ENCODE measurements around the gene CARS2. TPM values are rescaled to one million over a fixed set of nuclear protein-coding genes. Genes with fewer than 3 reads are reported as not detected.
A peak's percentile ranks its signal among the peaks of the same experiment; 100 is the strongest.

CARS2 gene
- total RNA-seq, 1 donor from 2014 or later = 51.6 TPM

DNA sequence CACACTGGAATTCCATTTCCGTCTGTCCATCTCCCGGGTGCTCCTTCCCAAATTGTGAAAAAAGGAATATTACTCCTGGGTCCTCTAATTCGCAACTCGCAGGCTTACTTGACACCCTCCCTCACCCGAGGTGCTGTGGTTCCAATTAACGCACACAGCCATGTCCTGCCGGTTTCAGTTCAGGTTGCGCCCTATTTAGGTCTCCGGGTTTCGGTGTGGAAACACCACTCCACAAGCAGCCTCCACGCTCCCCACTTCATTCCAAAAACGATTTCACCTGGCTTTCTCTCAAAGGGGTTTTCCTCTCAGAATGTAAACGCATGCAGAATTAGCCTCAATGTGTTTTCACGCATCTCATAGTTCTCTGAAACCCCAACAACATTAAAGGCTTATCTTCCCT, 52.6 kb downstream of the CARS2 start:
- no peak for DNase-seq (ENCODE audit: low read depth in 2 of 2)

DNA sequence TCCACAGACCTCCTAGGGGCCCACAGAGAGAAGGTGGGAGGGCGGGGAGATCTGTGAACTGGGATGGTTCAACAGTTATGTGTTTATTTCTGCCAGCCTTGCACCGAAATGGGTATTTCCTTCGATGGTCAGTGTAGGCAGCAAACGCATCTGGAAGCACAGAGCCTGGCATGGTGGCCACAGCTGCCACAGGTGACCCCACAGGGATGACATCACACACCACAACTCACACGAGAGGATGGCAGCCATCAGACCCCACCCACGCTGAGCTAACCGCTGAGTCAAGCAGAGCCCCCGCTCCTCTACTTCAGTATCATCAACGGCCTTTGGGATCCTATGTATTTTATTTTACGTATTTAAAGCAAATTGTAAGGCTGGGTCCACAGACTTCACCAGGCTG, 53.2 kb downstream of the CARS2 start:
- no peak for DNase-seq (ENCODE audit: low read depth in 2 of 2)

DNA sequence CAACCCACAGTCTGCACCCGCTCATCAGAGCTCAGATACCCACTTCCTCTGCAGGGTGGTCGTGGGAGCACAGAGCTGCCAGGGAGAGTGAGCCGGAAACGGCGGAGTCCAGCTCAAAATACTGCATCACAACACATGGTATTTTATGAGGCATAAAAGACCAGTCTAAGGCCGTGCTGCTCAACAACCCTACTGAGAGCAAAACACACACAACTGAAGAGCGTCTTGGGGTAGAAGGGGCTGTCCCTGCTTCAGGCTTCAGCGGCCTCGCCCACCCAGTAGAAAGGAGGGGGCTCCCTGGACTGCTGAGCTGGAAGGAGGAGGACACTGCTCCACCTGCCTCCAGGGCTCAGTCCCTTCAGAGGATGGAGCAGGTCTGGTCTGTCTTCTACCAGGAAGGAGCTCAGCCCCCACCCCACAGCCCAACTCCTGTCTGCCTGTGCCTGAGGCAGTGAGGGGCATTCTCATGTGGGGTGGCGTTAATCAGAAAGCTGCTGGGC, 53.6 kb downstream of the CARS2 start:
- DNase-seq (ENCODE audit: low read depth in 2 of 2) = no peak

DNA sequence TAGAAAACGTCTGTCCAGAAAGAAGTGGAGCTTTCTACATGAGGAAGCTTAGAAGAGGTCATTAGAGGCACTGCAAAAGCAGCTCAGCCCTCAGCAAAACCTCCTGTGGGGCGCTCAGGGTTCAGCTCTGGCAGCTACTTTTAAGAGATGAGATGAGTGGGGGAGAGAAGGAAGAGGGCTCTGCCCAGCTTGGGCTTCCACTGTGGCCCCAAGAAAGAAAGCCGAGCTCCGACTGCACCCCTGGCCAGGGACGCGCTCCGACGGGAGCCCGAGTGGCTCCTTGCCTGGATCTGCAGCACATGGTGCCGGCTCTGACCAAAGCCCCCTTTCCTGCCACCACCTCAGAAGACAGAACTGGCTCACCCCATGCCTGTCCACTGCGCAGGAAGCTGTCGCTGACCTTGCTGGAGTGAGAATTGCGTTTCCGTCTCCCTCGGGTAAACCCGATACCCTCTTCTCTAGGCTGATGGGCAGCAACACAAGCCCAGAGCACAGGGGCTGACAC, 54.1 kb downstream of the CARS2 start:
- DNase-seq (ENCODE audit: low read depth in 2 of 2) = no peak

DNA sequence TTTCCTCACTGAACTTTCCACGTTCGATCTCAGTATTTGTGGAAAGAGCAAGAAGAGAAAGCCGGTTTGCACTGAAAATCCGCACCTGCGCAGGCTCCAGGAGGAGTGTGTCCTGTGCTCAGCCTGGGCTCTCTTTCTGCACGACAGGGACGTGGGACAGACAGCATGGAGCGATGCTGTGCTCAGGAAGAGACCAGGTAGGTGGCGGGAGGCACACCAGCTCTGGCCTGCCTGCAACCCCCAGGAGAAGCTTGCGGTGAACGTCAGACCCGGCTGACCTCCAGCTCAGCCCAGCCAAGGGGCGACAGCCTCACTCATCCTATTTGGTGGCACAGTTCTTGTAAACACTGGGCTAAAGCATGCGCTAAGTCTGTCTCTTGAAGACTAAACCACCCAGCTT, 54.6 kb downstream of the CARS2 start:
- DNase-seq (ENCODE audit: low read depth in 2 of 2) = no peak

DNA sequence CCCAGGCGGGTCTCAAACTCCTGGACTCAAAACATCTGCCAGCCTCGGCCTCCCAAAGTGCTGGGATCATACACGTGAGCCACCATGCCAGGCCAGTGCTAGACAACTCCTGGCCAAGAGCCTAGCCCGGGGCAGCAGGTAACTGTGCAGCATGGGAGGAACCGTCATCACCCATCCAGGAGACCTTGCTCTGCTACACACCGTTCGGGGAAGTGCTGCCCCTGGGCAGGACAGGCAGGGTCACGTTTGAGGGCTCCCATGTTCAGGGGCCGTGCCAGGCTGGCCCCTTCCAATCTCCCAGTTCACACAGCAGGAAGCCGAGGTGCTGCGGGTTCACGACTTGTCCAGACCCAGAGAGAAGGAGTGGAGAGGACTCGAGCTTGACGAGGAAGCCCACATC, 55.5 kb downstream of the CARS2 start:
- no peak for DNase-seq (ENCODE audit: low read depth in 2 of 2)

DNA sequence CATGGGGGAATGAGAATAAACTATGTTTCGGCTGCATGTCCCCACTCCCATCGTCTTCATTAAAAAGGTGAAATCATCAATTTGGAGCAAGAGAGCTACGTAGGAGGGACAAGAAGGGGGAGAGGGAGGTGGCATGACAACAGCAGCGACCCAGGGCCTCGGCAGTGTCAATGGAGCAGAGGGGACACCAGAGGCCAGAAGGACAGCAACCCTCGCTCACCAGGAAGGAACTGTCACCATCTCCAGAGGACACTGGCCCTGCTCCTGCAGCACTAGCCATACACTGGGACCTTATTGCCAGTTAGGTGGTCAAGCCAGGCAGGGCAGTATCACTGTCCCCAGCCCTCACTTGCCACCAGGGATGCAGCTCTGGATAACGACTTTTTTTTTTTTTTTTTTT, 56.4 kb downstream of the CARS2 start:
- no peak for DNase-seq (ENCODE audit: low read depth in 2 of 2)

DNA sequence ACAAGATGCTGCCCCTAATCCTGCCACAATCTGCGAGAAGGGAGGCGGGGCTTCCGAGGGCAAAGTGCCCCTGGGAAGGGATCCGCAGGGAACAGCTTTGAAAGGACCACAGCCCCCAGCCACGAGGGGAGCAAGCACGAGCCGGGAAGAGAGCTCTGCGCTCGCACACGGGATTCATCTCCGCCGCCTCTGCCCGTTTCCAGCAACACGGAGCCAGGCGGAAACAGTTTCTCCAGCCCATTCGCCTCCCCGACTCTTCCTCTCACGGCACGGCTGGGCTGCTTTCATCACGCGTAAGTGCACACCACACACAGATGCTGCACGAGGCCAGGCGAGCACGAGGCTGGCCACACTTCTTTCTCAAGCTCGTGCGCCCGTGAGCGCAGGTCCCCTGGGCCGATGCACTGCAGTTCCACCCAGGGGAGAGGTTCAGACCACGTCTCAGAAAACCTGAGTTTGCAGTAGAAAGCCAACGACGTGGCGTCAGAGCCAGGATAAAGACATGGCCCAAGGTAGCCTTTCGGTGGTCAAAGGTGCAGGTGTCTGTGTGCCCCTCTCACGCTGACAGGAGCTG, 57.0 kb downstream of the CARS2 start:
- no peak for DNase-seq (ENCODE audit: low read depth in 2 of 2)

DNA sequence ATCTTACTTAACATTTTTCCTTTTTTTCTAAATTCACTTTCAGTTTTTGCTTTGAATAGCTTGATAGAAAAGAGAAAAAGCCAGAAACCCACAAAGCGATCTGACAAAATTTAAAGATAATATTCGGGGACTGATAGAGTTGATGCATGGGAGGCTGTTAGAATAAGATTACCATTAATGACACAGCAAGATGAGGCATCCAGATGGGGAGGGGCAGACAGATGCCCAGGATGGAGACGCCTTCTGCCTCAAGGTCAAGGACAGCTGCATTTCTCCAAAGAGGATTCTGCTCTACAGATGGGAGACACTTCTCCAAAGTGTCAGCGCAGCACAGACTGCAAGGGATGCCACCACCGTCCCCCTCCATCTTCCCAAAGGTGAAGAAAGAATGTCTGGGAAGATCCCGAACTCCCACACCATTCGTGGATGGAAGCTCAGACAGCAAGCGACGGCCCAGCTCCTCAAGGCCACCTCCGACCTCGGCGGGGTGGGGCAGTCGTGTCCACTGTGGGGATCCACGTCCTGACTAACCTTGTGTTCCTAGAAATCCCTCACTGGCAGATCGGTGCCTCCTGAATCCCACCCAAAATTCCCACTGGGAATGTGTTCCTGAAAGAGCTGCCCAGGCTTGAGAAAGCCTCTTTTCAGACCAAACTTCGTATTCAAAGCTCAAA, 57.6 kb downstream of the CARS2 start:
- DNase-seq (ENCODE audit: low read depth in 2 of 2) = no peak

DNA sequence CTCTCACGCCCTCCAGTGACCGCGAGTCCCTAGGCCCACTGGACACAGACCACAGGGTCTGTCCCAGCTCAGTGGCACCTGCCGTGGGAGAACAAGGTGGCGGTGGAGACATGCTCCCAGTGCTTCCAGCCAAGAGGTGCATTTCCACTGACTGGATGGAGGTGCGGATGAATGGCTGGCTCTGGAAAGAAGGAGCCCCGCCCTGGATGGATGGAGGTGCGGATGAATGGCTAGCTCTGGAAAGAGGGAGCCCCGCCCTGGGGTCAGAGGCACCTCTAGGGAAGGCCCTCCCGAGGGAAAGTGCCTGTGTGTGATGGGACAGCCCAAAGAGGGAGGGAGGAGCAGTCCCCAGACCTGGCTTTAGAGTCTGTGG, 58.6 kb downstream of the CARS2 start:
- DNase-seq (ENCODE audit: low read depth in 2 of 2) = no peak

DNA sequence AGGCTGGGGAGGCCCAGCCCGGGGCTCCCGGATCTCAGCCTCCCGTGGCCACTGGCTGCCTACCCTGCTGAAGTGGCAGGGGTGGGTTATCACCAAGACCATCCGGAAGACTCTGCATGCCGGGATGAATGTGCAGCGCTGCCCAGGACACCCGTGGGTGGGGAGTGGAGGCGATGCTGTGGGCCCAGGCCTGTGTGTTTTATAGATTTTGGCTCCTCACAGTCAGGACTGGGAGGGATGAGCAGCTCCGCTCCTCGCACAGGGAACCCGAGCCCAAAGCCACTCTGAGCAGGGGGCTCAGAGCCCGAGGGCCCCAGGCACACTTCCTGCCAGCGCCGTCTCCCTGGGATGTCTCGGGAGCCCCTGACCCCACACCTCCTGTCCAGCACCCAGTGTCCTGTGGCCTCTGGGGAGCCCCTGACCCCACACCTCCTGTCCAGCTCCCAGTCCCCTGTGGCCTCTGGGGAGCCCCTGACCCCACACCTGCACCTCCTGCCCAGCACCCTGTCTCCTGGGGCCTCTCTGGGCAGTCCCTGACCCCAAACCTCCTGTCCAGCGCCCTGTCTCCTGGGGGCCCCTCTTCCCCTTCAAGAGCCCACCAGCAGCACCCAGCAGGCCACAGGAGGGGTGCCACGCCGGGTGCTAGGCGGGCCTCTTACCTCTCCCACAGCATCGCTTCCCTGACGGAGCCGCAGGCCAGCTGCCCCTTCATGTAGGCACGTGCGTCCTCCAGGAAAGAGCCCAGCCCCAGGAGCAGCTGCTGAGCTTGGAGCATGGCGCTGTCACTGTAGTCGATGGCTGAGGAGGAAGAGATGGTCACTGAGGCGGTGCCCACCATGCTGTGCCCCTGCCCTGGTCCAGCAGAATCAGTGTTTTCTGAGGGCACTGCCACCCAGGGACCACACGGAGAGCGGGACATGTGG, 59.2 kb downstream of the CARS2 start:
- no peak for DNase-seq (ENCODE audit: low read depth in 2 of 2)

DNA sequence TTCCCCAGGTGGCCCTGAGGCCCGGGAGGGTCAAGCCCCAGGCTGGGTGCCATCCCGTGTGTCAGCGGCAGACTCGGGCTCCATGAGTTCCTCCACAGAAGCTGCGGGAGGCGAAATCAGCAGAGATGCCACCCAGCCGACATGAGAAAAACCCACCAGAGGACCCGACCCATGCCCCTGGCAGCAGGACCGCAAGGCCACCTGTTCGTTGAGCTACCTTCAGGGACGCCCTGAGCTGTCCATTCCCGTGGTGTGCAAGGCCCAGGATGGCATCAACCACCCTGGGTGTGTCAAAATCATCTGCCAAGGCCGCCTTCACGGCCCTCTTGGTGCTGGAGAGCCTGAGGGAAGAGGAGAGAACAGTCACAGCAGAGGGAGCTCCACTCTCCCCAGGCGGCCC, 60.2 kb downstream of the CARS2 start:
- DNase-seq (ENCODE audit: low read depth in 2 of 2) = no peak

DNA sequence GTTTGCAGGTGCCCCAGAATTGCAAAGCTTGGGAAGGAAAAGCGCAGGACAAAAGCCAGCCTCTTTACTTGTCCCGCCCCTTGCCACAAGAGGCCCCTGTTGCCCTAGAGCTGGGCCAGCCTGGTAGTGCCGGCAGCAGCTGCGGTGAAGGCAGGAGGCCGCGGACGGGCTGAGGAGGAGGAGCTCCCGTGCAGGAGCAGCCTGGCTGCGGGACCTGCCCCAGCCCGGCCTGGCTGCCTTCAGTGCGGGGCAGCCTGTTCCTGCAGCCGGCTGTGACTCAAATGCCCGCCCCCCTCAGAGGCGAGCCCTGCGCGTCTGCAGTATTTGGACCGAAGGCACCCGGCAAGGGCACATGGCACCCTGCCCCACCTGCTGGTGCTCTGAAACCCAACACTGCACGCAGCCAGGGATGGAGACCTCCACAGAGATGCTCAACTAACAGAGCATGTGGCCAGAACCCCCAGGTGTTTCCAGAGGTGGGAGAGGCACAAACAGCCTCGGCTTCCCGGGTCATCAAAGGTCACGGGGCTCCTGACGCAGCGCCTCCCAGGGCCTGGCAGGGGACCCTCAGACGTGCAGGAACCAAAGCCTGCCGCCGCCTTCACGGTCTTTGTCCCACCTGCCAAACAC, 60.9 kb downstream of the CARS2 start:
- peak; percentile 28 to 47 for DNase-seq (ENCODE audit: low read depth in 2 of 2)

DNA sequence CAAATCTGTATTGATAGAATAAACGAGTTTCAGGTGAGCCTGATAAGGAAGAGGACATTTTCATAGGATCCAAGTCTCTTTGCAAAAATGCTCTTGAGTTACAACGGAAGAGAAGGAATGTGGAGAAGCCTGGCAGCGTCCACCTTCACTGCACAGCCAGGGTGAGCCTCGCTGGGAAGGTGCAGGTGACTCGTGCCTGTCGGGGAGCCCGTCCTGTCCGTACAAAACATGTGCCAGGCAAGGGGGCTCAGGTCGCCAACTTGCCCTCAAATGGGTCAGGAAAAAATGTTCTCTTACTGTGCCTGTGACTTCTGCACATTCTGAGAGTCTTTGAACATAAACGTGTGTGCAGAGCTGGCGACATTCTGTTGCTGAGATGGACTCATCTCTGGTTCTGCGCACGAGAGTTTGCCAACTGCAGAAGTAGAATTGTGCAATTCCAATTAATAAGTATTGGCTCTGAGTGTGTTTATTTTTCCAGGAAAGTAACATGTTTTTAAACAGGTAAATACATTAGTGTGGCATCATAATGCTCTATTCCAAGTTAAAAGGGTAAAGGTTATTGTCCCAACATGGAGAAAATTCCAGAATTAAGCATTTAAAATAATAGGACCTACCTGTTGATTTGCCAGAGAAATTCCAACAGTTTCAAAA, 62.0 kb downstream of the CARS2 start:
- no peak for DNase-seq (ENCODE audit: low read depth in 2 of 2)

DNA sequence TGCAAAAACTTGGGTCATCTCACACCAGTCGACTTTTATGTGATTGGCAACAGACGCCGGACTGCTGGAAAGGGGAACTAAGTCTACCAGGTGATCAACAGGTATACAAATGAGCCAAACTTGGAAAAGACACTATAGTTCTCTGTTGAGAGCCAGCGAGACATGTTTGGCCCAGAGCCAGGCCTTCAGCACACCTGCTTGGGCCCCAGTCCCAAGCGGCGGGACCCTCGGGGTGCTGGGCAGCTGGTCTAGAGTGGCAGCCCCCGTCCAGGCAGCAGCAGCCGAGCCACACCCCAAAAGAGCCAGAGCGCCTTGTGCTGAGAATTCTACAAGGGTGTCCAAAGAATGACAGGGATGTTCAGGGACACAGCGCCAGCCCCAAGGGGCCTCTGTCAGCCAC, 62.6 kb downstream of the CARS2 start:
- no peak for DNase-seq (ENCODE audit: low read depth in 2 of 2)

DNA sequence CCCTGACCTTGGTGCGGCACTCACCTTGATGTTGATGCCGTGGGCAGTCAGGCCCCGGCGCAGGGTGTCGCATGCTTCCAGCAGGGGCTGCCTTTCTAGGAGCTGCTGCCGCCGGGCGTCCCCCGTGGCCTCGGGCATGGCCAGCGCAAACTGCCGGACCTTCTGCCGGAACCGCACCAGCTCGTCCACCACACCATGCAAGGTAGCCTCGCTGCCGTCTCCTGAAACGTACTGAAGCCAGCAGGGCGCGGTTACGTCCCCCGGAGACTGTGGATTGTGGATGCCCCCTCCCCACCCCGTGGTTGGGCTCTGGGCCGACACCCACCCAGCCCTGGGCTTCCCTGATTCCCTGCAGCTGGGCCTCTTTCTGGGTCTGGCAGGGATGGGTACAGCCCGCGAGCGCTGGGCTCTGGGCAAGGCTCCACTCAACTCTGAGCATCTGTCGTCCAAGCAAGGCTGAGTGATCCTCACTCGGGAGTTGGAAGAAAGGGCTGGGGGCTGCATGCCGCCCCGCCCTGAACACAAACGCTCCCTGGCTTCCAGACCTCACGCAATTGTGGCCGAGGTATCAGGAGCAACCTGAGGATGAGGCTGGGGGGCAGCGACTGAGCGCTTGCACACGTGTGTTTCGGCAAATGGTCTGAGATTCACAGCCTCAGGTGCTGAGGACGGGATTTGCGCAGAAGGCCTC, 63.5 kb downstream of the CARS2 start:
- DNase-seq (ENCODE audit: low read depth in 2 of 2) = no peak

DNA sequence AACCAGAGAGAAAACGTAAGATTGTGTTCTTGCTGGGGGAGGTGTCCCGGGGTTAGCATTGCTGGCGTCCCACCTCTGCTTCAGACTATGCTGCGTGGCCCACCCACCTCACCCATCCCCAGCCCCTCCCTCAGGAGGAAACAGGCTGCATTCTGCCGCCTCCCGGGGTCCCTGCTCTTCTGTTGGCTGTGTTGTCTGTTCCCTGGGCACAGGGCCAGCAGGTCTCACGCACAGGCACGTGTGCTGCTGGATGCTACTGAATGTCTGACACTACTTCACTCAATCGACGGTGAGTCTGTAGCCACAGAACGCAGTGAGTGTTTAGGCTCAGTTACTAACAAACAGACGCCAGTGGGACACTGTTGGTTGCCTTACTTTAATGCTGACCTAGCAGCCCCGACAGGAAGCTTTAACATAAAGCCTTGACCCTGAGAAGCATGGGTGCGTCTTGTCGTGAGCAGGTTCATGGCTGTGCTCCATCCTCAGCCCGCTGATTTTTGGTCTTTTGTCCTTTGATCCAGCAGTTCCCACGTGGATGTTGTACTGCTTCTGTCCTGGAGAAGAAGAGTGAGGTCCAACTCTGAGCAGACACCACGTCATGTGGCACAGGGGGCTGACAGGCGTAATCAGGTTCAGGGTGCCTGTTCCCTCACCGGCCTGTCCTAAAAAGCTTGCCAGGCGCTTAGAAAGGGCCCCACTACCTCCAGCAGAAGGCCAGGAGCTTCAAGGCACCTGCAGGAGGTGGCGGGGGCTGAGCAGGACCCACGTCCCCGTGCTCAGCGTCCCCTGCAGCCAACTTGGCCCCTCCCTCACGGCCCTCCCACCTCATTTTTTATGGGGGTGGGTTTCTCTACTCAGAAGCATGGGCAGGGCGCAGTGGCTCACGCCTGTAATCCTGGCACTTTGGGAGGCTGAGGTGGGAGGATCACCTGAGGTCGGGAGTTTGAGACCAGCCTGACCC, 64.6 kb downstream of the CARS2 start:
- peak in 1 of 2 donors; percentile 92 for DNase-seq (ENCODE audit: low read depth in 2 of 2)

DNA sequence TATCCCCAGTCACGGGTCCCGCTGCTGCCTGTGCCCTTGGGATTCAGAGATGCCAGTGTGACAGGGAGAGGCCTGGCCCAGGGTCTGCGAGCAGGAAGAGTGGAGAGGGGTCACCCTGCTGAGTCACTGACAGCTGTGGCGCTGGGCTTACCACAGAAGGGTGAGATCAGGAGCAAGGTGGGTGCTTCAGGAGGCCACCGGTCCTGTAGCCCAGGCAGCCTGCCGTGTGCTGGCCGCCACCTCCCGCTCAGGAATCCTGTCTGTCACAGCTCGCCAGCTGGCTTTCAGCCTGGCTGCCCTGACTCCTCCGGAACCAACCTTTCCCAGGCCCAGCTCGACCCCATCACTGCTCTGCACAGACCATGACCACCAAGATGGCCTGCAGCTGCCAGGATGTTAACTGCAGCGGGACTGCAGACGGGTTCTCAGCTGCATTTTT, 65.3 kb downstream of the CARS2 start:
- peak; percentile 41 to 94 for DNase-seq (ENCODE audit: low read depth in 2 of 2)

DNA sequence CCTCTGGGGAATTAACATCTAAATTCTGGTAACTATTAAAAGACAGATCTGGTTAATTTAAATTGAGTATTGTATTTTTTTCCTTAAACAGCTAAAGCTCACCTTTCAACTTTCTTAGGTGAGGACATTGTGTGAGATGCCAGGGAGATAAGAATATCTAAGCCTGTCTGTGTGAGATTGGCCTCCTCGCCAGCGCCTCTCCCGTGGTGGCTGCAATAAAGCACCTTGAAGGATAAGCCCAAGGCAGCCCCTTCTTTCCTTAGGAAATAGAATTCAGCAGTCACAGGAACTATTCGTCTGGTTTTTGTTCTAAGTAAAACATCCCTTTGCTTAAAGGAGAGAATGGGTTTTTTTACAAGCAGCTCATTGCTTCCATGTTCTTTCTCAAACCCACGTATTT, 66.0 kb downstream of the CARS2 start:
- no peak for DNase-seq (ENCODE audit: low read depth in 2 of 2)
